ENCODE measurements around the gene COLGALT1. TPM values are rescaled to one million over a fixed set of nuclear protein-coding genes. Genes with fewer than 3 reads are reported as not detected.

Gene COLGALT1
- total RNA-seq, 1 experiment from 2014 or later: 79.1 TPM

GRCh38 chr19:17617807-17618192, 62.4 kb downstream of the COLGALT1 start:
- DNase-seq: no peak
- Mint-ChIP-seq H3K27me3 (ENCODE audit: unreplicated experiment) (peaks cover 27% of the 10 kb centered on the region), H3K9me3 (ENCODE audit: low read depth, unreplicated experiment) (no peaks in the 10 kb centered on the region), H3K4me3 (ENCODE audit: low read depth, unreplicated experiment) (no peak overlapping the region), H3K4me1 (ENCODE audit: low read depth, unreplicated experiment) (no peaks in the 10 kb centered on the region), H3K27ac (ENCODE audit: unreplicated experiment) (no peak overlapping the region), H3K36me3 (ENCODE audit: insufficient read depth, unreplicated experiment) (peaks cover 6% of the 10 kb centered on the region)
- TF ChIP-seq, protein P1, sequence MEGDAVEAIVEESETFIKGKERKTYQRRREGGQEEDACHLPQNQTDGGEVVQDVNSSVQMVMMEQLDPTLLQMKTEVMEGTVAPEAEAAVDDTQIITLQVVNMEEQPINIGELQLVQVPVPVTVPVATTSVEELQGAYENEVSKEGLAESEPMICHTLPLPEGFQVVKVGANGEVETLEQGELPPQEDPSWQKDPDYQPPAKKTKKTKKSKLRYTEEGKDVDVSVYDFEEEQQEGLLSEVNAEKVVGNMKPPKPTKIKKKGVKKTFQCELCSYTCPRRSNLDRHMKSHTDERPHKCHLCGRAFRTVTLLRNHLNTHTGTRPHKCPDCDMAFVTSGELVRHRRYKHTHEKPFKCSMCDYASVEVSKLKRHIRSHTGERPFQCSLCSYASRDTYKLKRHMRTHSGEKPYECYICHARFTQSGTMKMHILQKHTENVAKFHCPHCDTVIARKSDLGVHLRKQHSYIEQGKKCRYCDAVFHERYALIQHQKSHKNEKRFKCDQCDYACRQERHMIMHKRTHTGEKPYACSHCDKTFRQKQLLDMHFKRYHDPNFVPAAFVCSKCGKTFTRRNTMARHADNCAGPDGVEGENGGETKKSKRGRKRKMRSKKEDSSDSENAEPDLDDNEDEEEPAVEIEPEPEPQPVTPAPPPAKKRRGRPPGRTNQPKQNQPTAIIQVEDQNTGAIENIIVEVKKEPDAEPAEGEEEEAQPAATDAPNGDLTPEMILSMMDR (IDR thresholded peaks at IDR 0.05; ENCODE audit: unreplicated experiment): no peak
- no TSS peak for BruUV-seq (replicated peaks)
- intact Hi-C loops (cut with micrococcal nuclease; ENCODE audit: unreplicated experiment): no loop called here
- CTCF ChIA-PET: no interaction called here

DNA sequence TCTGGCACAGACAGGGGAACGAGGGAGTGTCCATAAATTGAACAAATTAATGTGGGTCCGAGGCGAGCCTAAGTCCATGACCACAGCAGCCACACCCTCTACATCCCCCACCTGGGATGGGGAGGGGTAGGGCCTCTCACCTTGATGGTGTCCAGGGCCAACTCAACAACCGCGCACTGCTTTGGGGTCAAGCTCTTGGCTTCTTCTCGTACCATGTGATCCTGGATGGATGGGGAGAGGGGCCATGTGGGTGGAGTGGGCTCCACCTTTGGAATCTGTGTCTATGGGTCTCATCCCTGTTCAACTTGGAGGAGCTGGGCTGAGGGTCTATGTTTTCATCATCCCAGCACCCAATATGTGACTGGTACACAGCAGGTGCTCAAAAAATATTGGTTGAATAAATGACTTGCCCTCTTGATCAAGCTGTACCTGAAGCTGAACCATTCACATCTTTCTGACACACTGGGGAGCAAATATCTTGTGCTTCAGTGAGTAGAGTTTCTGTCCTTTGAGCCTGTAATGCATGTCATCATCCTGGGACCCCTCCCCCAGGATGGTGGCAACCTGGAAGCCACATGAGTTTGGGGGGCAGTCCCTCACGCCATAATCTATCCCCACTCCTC, 62.9 kb downstream of the COLGALT1 start:
- peaks cover 6% of the 10 kb centered on the region for H3K36me3 Mint-ChIP-seq (ENCODE audit: insufficient read depth, unreplicated experiment)
- peaks cover 25% of the 10 kb centered on the region for H3K27me3 Mint-ChIP-seq (ENCODE audit: unreplicated experiment)
- intact Hi-C loops (cut with micrococcal nuclease; ENCODE audit: unreplicated experiment): no loop called here
- no peak overlapping the region for H3K4me3 Mint-ChIP-seq (ENCODE audit: low read depth, unreplicated experiment)
- H3K4me1 Mint-ChIP-seq (ENCODE audit: low read depth, unreplicated experiment): no peaks in the 10 kb centered on the region
- TF ChIP-seq, protein P1 (IDR thresholded peaks at IDR 0.05; ENCODE audit: unreplicated experiment): no peak
- H3K27ac Mint-ChIP-seq (ENCODE audit: unreplicated experiment): no peak overlapping the region
- CTCF ChIA-PET: interaction anchor here (1.2 to 1.3 kb wide), 2 partner anchors 8 to 185 kb away, joined by 3 read pairs; no protein-coding TSS in a partner anchor
- DNase-seq: no peak
- H3K9me3 Mint-ChIP-seq (ENCODE audit: low read depth, unreplicated experiment): no peaks in the 10 kb centered on the region
- BruUV-seq (replicated peaks): no TSS peak

DNA sequence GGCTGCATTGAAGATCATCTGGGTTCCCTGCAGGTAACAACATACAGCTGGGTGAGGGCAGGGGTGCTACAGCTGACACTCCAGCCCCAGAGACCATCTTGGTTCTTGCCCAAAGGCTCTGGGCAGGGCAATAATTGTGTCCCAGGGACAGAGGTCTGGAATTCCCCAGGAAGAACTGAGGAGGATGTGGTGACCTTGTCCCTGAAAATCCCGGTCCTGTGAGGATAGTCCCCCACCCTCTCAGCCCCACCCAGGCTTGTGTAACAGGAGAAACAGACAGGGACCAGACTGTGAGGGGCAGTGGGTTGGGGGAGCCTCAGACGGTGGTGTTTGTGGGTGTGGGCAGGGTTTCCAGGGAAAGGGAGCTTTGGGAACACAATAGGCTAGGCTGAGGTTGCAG, 63.5 kb downstream of the COLGALT1 start:
- no TSS peak for BruUV-seq (replicated peaks)
- Mint-ChIP-seq H3K27me3 (ENCODE audit: unreplicated experiment) (peaks cover 25% of the 10 kb centered on the region), H3K4me3 (ENCODE audit: low read depth, unreplicated experiment) (no peak overlapping the region), H3K27ac (ENCODE audit: unreplicated experiment) (no peak overlapping the region), H3K9me3 (ENCODE audit: low read depth, unreplicated experiment) (no peaks in the 10 kb centered on the region), H3K36me3 (ENCODE audit: insufficient read depth, unreplicated experiment) (peaks cover 6% of the 10 kb centered on the region), H3K4me1 (ENCODE audit: low read depth, unreplicated experiment) (no peaks in the 10 kb centered on the region)
- TF ChIP-seq, protein P1 (IDR thresholded peaks at IDR 0.05; ENCODE audit: unreplicated experiment): no peak
- no peak for DNase-seq
- CTCF ChIA-PET: interaction anchor here (1.2 to 1.3 kb wide), 2 partner anchors 8 to 185 kb away, joined by 3 read pairs; no protein-coding TSS in a partner anchor
- intact Hi-C loops (cut with micrococcal nuclease; ENCODE audit: unreplicated experiment): no loop called here

DNA sequence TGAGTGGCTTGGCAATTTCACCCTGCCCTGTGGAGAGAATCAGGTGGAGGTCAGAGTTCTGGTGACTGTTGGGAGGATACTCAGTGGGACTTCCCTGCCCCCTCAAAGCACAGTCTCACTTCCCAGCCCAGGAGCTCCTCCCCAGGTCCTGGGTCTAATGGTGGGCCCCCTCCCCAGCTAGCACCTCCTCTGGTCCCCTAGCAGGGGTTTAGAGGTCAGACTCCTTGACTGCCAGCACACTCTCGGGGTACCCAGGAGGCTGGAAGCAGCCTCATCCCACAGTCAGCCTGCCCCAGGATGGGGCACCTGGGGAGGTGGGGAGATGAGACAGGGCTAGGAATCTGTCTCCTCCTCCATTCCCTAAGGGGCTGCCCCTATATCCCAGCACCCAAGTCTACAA, 65.2 kb downstream of the COLGALT1 start:
- Mint-ChIP-seq H3K27me3 (ENCODE audit: unreplicated experiment) (peaks cover 35% of the 10 kb centered on the region), H3K36me3 (ENCODE audit: insufficient read depth, unreplicated experiment) (peaks cover 6% of the 10 kb centered on the region), H3K9me3 (ENCODE audit: low read depth, unreplicated experiment) (no peaks in the 10 kb centered on the region), H3K27ac (ENCODE audit: unreplicated experiment) (no peak overlapping the region), H3K4me1 (ENCODE audit: low read depth, unreplicated experiment) (no peaks in the 10 kb centered on the region), H3K4me3 (ENCODE audit: low read depth, unreplicated experiment) (no peak overlapping the region)
- CTCF ChIA-PET: no interaction called here
- no peak for DNase-seq
- intact Hi-C loops (cut with micrococcal nuclease; ENCODE audit: unreplicated experiment): no loop called here
- BruUV-seq (replicated peaks): no TSS peak
- TF ChIP-seq, protein P1 (IDR thresholded peaks at IDR 0.05; ENCODE audit: unreplicated experiment): no peak

Measured in Calu3 (cell line).